SK-N-SH (cell line): ENCODE data around the gene TSPAN15.

Experiments
- ELF1 ChIP-seq: IDR thresholded peaks from 2 replicates; pipeline ENCODE4 v1.4.0; 2012
- EP300 ChIP-seq, 2 experiments: IDR thresholded peaks; 2 replicates each; pipeline versions ENCODE4 v1.4.0 to v1.6.1; 2012; ENCODE audit warnings: borderline replicate concordance in 1 of 2, low read depth in 1 of 2, low read length in 1 of 2
- EZH2phosphoT487 ChIP-seq: fragments of 200-600 bp; sonication (generic); IDR thresholded peaks from 2 replicates; pipeline ENCODE4 v1.6.1; 2017; ENCODE audit warnings: low read depth, mixed run types, mild to moderate bottlenecking, antibody characterized with exemption, moderate library complexity, borderline replicate concordance
- FOXM1 ChIP-seq: IDR thresholded peaks from 2 replicates; pipeline ENCODE4 v1.4.0; 2012; ENCODE audit warnings: low read depth, mild to moderate bottlenecking
- GATA2 ChIP-seq: sonication (generic); formaldehyde crosslinking; IDR thresholded peaks from 2 replicates; pipeline ENCODE4 v1.5.0; 2020; ENCODE audit warnings: mild to moderate bottlenecking, missing genetic modification reagents
- MEF2A ChIP-seq: IDR thresholded peaks from 2 replicates; pipeline ENCODE4 v1.4.0; 2012; ENCODE audit warnings: low read depth, borderline replicate concordance
- MXI1 ChIP-seq: IDR thresholded peaks from 2 replicates; pipeline ENCODE4 v1.6.1; 2012; ENCODE audit warnings: mild to moderate bottlenecking, low read depth, low read length, improper control_type of control experiment
- RAD21 ChIP-seq: IDR thresholded peaks from 2 replicates; pipeline ENCODE4 v1.6.1; 2012; ENCODE audit warnings: mild to moderate bottlenecking, low read length
- RCOR1 ChIP-seq: fragments of 150-350 bp; IDR thresholded peaks from 2 replicates; pipeline ENCODE4 v1.6.1; 2017; ENCODE audit warnings: antibody characterized with exemption, low read length
- USF2 ChIP-seq: fragments of 150-350 bp; IDR thresholded peaks from 2 replicates; pipeline ENCODE4 v1.6.1; 2017; ENCODE audit warnings: antibody characterized with exemption, low read length, low read depth, borderline replicate concordance
- TF ChIP-seq, protein P1 (sequence below): fragments of 200-600 bp; sonication (generic); IDR thresholded peaks from 2 replicates; pipeline ENCODE4 v1.6.1; 2017; ENCODE audit warnings: antibody characterized with exemption, mild to moderate bottlenecking, moderate library complexity
- TF ChIP-seq, protein P2 (sequence below): fragments of 150-350 bp; IDR thresholded peaks from 2 replicates; pipeline ENCODE4 v1.6.1; 2016; ENCODE audit warnings: mild to moderate bottlenecking, low read depth, low read length

- TF ChIP-seq RAD21 (no peak), ELF1 (no peak), MEF2A (no peak), MXI1 (no peak), USF2 (no peak), FOXM1 (no peak), GATA2 (CRISPR knock-in tag) (no peak), RCOR1 (no peak), EP300 (IDR thresholded peaks at IDR 0.05; ENCODE audit: borderline replicate concordance in 1 of 2, low read depth in 1 of 2, low read length in 1 of 2) (no peak), EZH2phosphoT487 (no peak)
- TF ChIP-seq, protein P1, sequence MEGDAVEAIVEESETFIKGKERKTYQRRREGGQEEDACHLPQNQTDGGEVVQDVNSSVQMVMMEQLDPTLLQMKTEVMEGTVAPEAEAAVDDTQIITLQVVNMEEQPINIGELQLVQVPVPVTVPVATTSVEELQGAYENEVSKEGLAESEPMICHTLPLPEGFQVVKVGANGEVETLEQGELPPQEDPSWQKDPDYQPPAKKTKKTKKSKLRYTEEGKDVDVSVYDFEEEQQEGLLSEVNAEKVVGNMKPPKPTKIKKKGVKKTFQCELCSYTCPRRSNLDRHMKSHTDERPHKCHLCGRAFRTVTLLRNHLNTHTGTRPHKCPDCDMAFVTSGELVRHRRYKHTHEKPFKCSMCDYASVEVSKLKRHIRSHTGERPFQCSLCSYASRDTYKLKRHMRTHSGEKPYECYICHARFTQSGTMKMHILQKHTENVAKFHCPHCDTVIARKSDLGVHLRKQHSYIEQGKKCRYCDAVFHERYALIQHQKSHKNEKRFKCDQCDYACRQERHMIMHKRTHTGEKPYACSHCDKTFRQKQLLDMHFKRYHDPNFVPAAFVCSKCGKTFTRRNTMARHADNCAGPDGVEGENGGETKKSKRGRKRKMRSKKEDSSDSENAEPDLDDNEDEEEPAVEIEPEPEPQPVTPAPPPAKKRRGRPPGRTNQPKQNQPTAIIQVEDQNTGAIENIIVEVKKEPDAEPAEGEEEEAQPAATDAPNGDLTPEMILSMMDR = no peak
- TF ChIP-seq, protein P2, sequence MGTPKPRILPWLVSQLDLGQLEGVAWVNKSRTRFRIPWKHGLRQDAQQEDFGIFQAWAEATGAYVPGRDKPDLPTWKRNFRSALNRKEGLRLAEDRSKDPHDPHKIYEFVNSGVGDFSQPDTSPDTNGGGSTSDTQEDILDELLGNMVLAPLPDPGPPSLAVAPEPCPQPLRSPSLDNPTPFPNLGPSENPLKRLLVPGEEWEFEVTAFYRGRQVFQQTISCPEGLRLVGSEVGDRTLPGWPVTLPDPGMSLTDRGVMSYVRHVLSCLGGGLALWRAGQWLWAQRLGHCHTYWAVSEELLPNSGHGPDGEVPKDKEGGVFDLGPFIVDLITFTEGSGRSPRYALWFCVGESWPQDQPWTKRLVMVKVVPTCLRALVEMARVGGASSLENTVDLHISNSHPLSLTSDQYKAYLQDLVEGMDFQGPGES = no peak
Observed at GRCh38 chr10:69466158-69466490, 14.9 kb downstream of the TSPAN15 start.
